ENCODE data around the gene PEF1.

DNA sequence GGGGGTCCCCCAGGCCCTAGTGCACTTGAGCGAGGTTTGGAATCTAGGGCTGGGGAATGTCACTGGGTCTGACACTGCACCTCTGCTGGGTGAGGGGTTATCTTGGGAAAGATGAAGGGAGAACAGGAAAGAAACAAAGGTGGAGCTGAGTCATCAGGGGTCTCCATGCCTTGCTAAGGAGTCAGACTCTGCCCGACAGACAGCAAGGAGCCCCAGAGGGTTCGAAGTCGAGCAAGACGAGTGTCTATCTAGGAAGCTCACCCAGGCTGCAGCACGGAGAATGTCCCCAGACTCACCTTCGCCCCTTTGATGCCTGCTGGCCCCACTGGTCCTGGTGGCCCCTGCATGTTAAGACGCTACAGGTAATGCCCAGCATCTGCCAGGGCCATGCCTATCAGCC lies 41.1 kb upstream of the PEF1 start:
- TF ChIP-seq EZH2 (IDR thresholded peaks at IDR 0.05; ENCODE audit: borderline replicate concordance, low read depth, low read length, severe bottlenecking) (no peak), POLR2A (IDR thresholded peaks at IDR 0.05; ENCODE audit: low read depth, low read length) (no peak), MYC (IDR thresholded peaks at IDR 0.05; ENCODE audit: low read depth, low read length) (no peak), CTCF (IDR thresholded peaks at IDR 0.05; ENCODE audit: extremely low read depth in 1 of 2, insufficient read depth in 1 of 2, low read depth in 1 of 2, low read length in 2 of 2) (no peak), POLR2AphosphoS5 (IDR thresholded peaks at IDR 0.05; ENCODE audit: insufficient read depth, low read depth, low read length) (no peak), MAX (IDR thresholded peaks at IDR 0.05; ENCODE audit: insufficient read depth, insufficient read length) (no peak), GATA2 (IDR thresholded peaks at IDR 0.05; ENCODE audit: insufficient read depth, insufficient read length, low read depth, low read length) (no peak)
